ENCODE measurements around the gene PTPRM.
"Not testable (repeated sequence)": the region's sequence is repeated elsewhere in the genome, so short reads cannot be mapped to it uniquely, and the experiment has no call there.

The PTPRM gene

DNA sequence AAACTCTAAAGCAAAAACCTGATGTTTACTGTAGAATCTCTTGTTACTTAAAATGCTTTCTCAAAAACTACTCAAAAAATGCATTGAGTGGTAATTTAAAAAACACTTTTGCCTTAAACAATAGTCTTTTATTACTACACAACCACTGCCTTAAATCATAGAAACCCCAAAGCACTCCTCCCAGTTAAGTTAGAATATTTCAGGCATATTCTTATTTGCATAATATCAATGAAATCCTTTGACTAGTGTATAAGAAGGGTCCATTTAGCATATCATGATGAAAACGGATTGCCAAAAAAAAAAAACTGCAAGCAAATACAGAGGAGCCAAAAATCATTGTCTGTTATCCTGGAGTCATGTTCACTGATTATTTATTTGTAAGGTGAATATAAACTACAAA lies 119.2 kb downstream of the PTPRM start:
- H3K4me3 ChIP-seq (ENCODE audit: low read length): no peak overlapping the region
- DNase-seq (ENCODE audit: low read depth, low spot score): no peak

GRCh38 chr18:7688580-7688979 lies 121.5 kb downstream of the PTPRM start:
- no peak overlapping the region for H3K4me3 ChIP-seq (ENCODE audit: low read length)
- DNase-seq (ENCODE audit: low read depth, low spot score): no peak

DNA sequence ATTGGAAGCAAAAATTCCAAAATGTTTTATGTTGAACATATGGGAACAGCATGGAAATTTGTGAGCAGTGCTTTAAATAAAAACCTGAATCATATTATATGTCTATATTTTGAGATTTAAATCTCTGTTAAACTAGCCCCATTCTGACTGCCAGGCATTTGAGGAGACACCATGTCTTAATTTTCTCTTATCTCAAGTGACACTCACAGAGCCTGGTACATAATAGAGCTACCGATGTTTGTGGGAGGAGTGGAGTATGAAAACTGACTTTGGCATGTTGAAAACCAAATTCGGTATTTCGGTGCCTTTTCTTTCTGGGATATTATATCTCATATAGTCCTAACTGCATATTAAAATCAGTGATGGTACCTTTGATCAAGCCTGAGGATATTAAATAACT lies 124.1 kb downstream of the PTPRM start:
- H3K4me3 ChIP-seq (ENCODE audit: low read length): no peak overlapping the region
- no peak for DNase-seq (ENCODE audit: low read depth, low spot score)

GRCh38 chr18:7696780-7697179 lies 129.7 kb downstream of the PTPRM start:
- no peak overlapping the region for H3K4me3 ChIP-seq (ENCODE audit: low read length)
- DNase-seq (ENCODE audit: low read depth, low spot score): no peak

DNA sequence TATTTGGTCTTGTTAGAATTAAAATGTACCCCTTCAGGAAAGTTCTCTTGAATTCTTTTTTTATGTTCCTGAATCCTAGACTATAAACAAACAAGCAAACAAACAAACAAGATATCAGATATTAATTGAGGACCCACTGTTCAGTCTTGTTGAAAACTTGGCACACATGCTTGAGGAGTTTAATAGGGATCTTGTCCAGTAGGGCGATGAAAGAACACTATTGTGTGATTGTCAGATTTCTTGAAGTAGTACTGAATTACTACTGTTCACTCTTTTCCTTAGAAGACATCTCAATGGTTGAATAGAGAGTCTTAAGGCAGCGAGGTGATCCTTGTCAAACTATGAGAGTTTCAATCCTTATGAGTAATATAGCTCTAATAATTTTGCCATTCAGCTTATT lies 130.2 kb downstream of the PTPRM start:
- H3K4me3 ChIP-seq (ENCODE audit: low read length): no peak overlapping the region
- no peak for DNase-seq (ENCODE audit: low read depth, low spot score)

- no peak overlapping the region for H3K4me3 ChIP-seq (ENCODE audit: low read length)
- DNase-seq (ENCODE audit: low read depth, low spot score): no peak
These were observed 144.4 kb downstream of the PTPRM start for GRCh38 chr18:7711495-7711894.

DNA sequence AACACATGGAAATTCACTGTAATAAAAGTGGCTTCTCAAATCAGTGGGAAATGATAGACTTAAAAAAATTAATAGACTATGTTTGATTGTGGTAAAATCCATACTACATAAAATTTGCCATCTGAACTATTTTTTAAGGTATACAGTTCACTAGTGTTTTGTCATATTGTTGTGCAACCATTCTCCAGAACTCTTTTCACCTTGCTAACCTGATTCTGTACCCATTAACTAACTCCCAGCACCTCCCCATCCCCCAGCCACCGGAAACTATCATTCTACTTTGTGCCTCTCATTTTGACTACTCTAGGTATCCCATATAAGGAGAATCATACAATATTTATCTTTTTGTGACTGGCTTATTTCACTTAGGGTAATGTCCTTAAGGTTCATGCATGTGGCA lies 153.3 kb downstream of the PTPRM start:
- no peak for DNase-seq (ENCODE audit: low read depth, low spot score)
- H3K4me3 ChIP-seq (ENCODE audit: low read length): no peak overlapping the region

- DNase-seq (ENCODE audit: low read depth, low spot score): no peak
- H3K4me3 ChIP-seq (ENCODE audit: low read length): no peak overlapping the region
These were observed 154.4 kb downstream of the PTPRM start for GRCh38 chr18:7721532-7721931.

GRCh38 chr18:7722955-7723354 lies 155.8 kb downstream of the PTPRM start:
- no peak for DNase-seq (ENCODE audit: low read depth, low spot score)
- no peak overlapping the region for H3K4me3 ChIP-seq (ENCODE audit: low read length)

DNA sequence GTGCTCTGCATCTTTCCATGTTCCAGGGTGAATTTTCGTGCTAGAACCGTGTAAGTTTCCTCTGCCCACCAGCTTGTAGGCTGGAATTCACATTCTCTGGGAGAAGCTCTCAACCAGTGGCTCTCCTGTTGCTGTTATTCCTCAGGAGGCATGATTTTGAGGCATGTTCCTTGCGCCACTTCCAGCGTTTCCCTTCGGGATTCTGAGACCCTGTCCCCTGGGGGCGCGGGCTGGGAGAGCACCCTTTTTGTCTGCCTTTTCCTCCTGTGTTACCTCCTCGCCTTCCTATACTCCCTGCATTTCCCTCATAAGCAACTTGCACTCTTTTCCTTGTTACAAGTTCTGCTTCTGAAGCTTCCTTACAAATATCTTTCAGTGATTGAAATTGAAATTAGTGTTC lies 156.4 kb downstream of the PTPRM start:
- H3K4me3 ChIP-seq (ENCODE audit: low read length): no peak overlapping the region
- no peak for DNase-seq (ENCODE audit: low read depth, low spot score)

DNA sequence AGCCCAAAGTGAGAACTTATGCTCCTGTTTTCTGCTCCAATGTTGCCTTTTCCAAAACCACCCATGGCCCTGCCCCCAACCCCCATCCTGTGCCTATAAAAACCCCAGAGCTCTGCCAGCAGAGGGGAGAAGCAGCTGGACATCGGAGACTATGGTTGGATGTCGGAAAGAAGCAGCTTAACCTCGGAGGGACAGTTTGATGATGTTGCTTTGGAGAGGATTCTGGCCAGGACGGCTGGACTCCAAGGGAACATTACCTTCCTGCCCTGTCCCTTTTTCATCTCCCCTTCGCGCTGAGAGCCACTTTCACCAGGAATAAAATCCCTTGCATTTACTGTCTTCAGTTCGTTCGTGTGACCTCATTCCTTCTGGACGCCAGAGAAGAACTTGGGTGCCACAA lies 158.4 kb downstream of the PTPRM start:
- no peak overlapping the region for H3K4me3 ChIP-seq (ENCODE audit: low read length)
- no peak for DNase-seq (ENCODE audit: low read depth, low spot score)

- DNase-seq (ENCODE audit: low read depth, low spot score): no peak
- no peak overlapping the region for H3K4me3 ChIP-seq (ENCODE audit: low read length)
These were observed 158.8 kb downstream of the PTPRM start for GRCh38 chr18:7725897-7726296.

GRCh38 chr18:7726522-7726921 lies 159.4 kb downstream of the PTPRM start:
- no peak overlapping the region for H3K4me3 ChIP-seq (ENCODE audit: low read length)
- DNase-seq (ENCODE audit: low read depth, low spot score): no peak

DNA sequence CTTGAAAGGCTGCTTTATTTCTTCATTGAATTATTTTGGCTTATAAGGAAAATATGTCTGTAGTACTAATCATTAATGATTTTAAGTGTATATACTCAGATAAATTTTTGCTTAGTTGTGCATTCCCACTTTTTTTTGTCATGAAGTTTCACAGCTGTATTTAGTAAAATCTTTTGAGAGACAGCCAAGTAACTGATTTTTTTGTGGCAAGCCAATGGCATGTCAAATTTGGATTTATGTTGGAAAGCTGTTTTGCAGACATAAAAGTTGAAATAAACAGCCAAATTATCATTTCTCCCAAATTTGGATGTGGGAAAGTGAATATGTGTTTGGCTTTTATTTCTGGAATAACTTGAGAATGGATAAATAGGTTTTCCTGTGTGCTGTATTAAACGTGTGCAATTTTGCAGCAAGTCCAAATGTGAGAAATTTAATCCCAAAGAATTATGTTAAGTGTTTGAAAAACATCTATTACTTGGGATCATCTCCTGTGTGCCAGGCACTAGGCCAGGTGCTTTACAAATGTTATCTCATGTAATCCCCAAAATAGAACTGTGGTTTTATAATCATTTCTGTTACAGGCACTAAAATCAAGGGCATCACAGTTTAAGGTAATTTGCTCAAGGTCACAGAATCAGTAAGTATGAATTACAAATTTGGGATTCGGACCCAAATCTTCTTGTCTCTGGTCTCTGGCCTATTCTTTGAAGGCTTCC lies 160.4 kb downstream of the PTPRM start:
- H3K4me3 ChIP-seq (ENCODE audit: low read length): no peak overlapping the region
- DNase-seq (ENCODE audit: low read depth, low spot score): no peak

- no peak for DNase-seq (ENCODE audit: low read depth, low spot score)
- no peak overlapping the region for H3K4me3 ChIP-seq (ENCODE audit: low read length)
These were observed 161.2 kb downstream of the PTPRM start for GRCh38 chr18:7728297-7728696.

- no peak for DNase-seq (ENCODE audit: low read depth, low spot score)
- H3K4me3 ChIP-seq (ENCODE audit: low read length): no peak overlapping the region
These were observed 162.8 kb downstream of the PTPRM start for GRCh38 chr18:7729868-7730267.

GRCh38 chr18:7730682-7731081 lies 163.6 kb downstream of the PTPRM start:
- no peak overlapping the region for H3K4me3 ChIP-seq (ENCODE audit: low read length)
- DNase-seq (ENCODE audit: low read depth, low spot score): no peak

GRCh38 chr18:7733642-7734041 lies 166.5 kb downstream of the PTPRM start:
- H3K4me3 ChIP-seq (ENCODE audit: low read length): no peak overlapping the region
- DNase-seq (ENCODE audit: low read depth, low spot score): no peak

GRCh38 chr18:7735196-7735595 lies 168.1 kb downstream of the PTPRM start:
- H3K4me3 ChIP-seq (ENCODE audit: low read length): no peak overlapping the region
- DNase-seq (ENCODE audit: low read depth, low spot score): no peak

DNA sequence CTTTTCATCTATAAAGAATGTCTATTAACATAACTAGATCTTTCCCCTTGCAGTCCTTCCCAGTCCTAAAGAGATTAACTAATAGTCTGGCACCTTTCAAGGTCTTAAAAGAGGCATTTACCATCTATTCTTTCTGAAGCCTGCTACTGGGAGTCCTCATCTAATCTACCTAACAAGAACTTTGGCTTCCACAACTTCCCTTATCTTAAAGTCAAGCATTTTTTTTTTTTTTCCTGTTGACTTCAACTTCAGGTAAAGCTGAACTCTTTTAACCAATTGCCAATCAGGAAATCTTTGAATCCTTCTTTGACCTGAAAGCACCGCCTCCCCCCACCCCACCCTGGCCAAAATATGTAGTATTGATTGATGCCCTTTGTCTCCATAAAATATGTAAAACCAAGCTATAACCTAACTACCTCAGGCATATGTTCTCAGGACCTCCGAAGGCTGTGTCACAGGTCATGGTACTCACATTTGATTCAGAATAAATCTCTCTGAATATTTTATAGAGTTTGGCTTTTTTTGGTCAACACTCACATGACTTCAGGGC lies 168.6 kb downstream of the PTPRM start:
- H3K4me3 ChIP-seq (ENCODE audit: low read length): no peak overlapping the region
- no peak for DNase-seq (ENCODE audit: low read depth, low spot score)

GRCh38 chr18:7736526-7736925 lies 169.4 kb downstream of the PTPRM start:
- not testable (repeated sequence) for DNase-seq (ENCODE audit: low read depth, low spot score); H3K4me3 ChIP-seq (ENCODE audit: low read length)
